HG03060 (cell line): Measurements from ENCODE around the gene MRPS12.

Experiments used
- ATAC-seq: cut with Tn5 transposase; IDR thresholded peaks from one replicate; pipeline ENCODE4 v1.9.1; 2021; ENCODE audit warnings: low read depth, moderate number of reproducible peaks; ENCODE audit not compliant: unreplicated experiment

MRPS12 gene

GRCh38 chr19:38910488-38910887 is 20.3 kb upstream of the MRPS12 start:
- no peak for ATAC-seq

- ATAC-seq, result no peak
Observed at GRCh38 chr19:38911388-38912001, 19.2 kb upstream of the MRPS12 start.

- no peak for ATAC-seq
Observed at GRCh38 chr19:38912600-38913514, 17.9 kb upstream of the MRPS12 start.

GRCh38 chr19:38913958-38914357 is 16.8 kb upstream of the MRPS12 start:
- ATAC-seq, result no peak

- ATAC-seq, result no peak
Observed at GRCh38 chr19:38915329-38916321, 15.1 kb upstream of the MRPS12 start.

DNA sequence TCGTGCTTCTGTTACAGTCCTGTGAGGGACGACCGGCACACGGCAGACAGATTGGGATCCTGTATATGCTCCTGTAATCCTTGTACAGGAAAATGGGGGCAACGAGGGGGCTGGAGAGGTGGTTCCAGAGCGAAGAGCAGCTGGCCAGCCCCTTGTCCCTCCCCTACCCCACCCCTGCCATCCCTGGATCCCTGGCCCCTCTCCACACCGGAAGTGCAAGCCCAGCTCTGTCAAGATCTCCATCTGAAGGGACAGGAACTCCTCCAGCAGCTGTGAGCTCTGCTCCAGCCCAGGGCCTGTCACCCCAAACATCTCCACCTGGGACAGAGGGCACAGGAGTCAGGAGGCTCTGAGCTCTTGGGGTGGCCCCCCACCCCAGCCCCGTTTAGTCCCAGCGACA is 13.2 kb upstream of the MRPS12 start:
- ATAC-seq, result no peak

GRCh38 chr19:38917921-38918491 is 12.7 kb upstream of the MRPS12 start:
- no peak for ATAC-seq

DNA sequence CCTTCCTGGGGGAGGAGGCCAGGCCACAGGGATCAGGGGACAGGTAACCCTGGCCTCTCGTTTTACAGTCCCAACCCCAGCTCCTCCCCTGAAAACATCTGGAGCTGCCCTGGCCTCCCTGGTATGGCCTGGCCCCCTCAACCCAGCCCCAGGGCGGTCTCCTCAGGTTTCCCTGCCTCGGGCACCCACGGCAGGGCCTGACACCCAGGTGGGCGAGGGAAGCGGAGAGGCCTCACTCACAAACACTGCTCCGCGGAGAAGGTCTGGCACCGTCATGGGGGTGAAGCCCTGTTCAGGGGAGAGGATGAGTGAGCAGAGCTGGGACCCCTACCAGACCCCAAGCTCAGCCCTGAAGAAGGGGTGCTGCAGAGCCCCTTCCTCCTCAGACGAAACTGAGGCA is 12.2 kb upstream of the MRPS12 start:
- ATAC-seq, result no peak

- no peak for ATAC-seq
Observed at GRCh38 chr19:38919837-38920601, 10.7 kb upstream of the MRPS12 start.

DNA sequence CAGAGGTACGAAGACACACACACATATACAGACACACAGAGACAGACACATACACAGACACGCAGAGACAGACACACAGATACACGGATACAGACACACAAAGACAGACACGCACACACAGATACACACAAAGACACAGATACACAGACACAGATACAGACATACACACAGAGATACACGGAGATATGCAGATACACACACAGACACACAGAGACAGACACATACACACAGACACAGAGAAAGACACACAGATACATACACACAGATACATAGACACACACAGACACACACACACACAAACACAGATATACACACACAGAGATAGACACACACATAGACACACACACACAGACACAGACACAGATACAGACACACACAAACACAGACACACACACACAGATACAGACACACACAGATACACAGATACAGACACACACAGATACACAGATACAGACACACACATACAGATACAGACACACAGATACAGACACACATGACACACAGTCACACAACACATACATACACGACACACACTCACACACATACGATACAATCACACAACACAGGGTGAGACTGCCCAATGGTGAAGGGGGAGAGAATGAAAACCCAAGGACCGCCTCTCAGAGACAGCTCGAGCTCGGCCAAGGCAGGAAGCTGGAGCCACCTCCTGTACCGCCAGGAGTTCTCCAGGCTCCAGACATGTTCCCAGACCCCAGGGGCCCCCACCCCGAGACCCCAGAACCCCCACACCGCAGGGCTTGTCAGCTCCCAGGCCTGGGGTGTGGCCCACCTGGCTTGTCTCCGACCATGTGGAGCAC is 9.9 kb upstream of the MRPS12 start:
- no peak for ATAC-seq

DNA sequence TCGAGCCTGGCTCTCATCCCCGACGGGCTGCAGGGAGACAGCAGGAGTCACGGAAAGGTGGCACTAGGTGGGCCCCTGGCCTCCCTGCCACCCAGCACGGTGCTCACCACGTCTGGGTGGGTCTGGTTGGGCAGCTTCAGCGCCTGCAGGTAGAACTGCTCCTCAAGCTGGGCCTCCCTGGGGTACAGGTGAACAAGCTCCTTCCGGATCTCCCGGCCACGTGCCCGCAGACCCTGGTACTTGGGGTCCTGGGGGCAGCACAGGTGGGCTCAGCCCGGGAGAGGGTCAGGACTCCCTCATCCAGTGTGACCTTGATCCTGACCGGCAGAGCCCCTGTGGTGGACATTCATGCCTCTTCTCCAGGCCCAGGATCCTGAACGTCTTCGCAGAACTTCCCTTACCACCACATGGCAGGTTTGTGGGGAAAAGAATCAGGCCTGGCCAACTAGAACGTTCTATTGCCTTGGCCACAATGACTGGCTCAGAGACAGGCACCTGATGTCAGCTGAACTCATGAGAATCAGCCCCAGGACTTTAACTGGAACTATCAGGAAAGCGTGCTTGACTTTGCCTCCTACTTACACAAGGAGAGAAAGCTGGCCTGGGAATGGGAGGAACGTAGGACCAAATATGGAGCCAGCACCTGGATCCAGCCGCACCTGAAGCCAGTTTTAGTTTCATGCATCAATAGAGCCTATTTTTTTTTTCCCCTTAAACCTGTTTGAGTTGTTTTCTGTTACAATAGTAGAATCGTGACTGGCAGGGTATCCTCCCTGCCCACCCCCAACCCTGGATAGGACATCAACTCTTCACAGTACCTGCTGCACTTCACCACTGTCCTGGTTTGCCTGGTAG is 9.1 kb upstream of the MRPS12 start:
- no peak for ATAC-seq

DNA sequence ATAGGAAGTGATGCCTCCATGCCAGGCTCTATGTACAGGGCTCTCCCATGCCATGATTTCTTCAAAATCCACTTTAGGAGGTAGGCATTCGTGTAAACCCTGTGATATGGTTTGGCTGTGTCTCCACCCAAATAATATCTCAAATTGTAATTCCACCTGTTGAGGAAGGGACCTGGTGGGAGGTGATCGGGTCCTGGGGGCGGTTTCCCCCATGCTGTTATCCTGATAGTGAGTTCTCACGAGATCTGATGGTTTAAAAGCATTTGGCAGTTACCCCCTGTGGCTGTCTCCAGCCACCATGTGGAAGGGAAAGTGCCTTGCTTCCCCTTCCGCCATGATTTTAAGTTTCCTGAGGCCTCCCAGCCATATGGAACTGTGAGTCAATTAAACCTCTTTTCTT is 8.3 kb upstream of the MRPS12 start:
- no peak for ATAC-seq

- no peak for ATAC-seq
Observed at GRCh38 chr19:38924388-38924787, 6.4 kb upstream of the MRPS12 start.

DNA sequence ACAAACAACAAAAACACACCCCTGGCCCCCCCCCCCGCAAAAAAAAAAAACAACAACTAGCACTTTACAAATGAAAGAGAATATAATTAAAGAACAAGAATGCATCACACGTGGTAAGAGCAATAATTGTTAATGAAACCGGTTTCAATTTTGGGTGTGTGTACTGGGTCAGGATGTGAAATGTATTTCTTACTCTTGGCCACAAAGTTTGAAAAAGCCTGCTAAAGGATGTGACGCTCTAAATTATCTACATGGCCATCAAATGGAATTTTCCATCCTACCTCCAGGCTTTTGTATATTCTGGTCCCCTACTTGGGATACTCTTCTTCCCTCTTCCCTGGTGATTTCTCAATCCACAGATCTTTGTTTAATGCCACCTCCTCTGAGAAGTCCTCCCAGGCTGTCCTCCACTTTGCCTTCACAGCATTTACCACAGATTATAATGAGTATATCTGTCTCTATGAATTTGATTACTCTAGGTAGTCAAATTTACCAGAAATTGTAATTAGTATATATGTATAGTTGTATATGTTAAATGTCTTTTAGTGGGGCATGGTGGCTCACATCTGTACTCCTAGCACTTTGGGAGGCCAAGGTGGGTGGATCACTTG is 2.2 kb upstream of the MRPS12 start:
- no peak for ATAC-seq

GRCh38 chr19:38929929-38930775 is 592 bp upstream of the MRPS12 start, which contains the start of gene SARS2:
SARS2 (minus strand) TSS chr19:38930763; CDS start chr19:38930736, 27 bp downstream.
- ATAC-seq, result peak; percentile 66

- no peak for ATAC-seq
Observed at GRCh38 chr19:38931521-38931793, 713 bp downstream of the MRPS12 start.
